Liver (tissue), 9 donors: ENCODE data around the gene CDH23. TPM values are rescaled to one million over a fixed set of nuclear protein-coding genes. Genes with fewer than 3 reads are reported as not detected.

ENCODE experiments used
- DNase-seq: peaks from one replicate; pipeline ENCODE4 v3.0.0-alpha.2; 2017; ENCODE audit warnings: low spot score
- H3K27ac ChIP-seq, 2 donors: one replicate each; pipeline ENCODE4 v1.7.0; 2013; ENCODE audit warnings: inconsistent platforms in 2 of 2, low read length in 2 of 2, control low read depth in 1 of 2, low read depth in 1 of 2, mild to moderate bottlenecking in 1 of 2
- H3K27me3 ChIP-seq, 4 donors: one replicate each; pipeline versions ENCODE4 v1.6.1 to v1.7.0; 2013; ENCODE audit warnings: low read length in 3 of 4, inconsistent platforms in 1 of 4, mild to moderate bottlenecking in 1 of 4, moderate library complexity in 1 of 4; ENCODE audit not compliant: control insufficient read depth in 4 of 4, insufficient read depth in 4 of 4
- H3K36me3 ChIP-seq, 4 donors: one replicate each; pipeline versions ENCODE4 v1.6.1 to v1.7.0; 2013; ENCODE audit warnings: low read length in 3 of 4, mild to moderate bottlenecking in 3 of 4, low read depth in 1 of 4, moderate library complexity in 1 of 4; ENCODE audit not compliant: control insufficient read depth in 4 of 4, insufficient read depth in 3 of 4
- H3K4me1 ChIP-seq, 4 donors: one replicate each; pipeline versions ENCODE4 v1.6.1 to v1.7.0; 2013; ENCODE audit warnings: low read length in 3 of 4, mild to moderate bottlenecking in 3 of 4, moderate library complexity in 1 of 4; ENCODE audit not compliant: control insufficient read depth in 4 of 4, insufficient read depth in 4 of 4
- H3K4me3 ChIP-seq, 3 donors: one replicate each; pipeline versions ENCODE4 v1.6.1 to v1.7.0; 2013; ENCODE audit warnings: low read length in 3 of 3, control low read depth in 1 of 3, low read depth in 1 of 3, mild to moderate bottlenecking in 1 of 3
- H3K9ac ChIP-seq, 2 donors: one replicate each; pipeline ENCODE4 v1.7.0; 2013; ENCODE audit warnings: low read length in 2 of 2, mild to moderate bottlenecking in 2 of 2, moderate library complexity in 2 of 2, control low read depth in 1 of 2, low read depth in 1 of 2
- H3K9me3 ChIP-seq, 4 donors: one replicate each; pipeline versions ENCODE4 v1.6.1 to v1.7.0; 2013; ENCODE audit warnings: low read length in 3 of 4; ENCODE audit not compliant: control insufficient read depth in 4 of 4
- EGR1 ChIP-seq, 2 donors: IDR thresholded peaks; 2 replicates each; pipeline ENCODE4 v1.6.1; 2016 to 2018; ENCODE audit warnings: antibody characterized with exemption in 2 of 2, low read depth in 2 of 2
- FOXA1 ChIP-seq: IDR thresholded peaks from 2 replicates; pipeline ENCODE4 v1.6.1; 2016; ENCODE audit warnings: antibody characterized with exemption
- FOXA2 ChIP-seq: IDR thresholded peaks from 2 replicates; pipeline ENCODE4 v1.6.1; 2016; ENCODE audit warnings: antibody characterized with exemption
- GABPA ChIP-seq, 2 donors: IDR thresholded peaks in 1 of 2; conservative IDR thresholded peaks in 1 of 2; 2 replicates each; pipeline ENCODE4 v1.6.1; 2016; ENCODE audit warnings: antibody characterized with exemption in 2 of 2, mild to moderate bottlenecking in 1 of 2, moderate library complexity in 1 of 2
- HNF4A ChIP-seq, 2 donors: conservative IDR thresholded peaks; 2 replicates each; pipeline ENCODE4 v1.6.1; 2016; ENCODE audit warnings: antibody characterized with exemption in 2 of 2, mild to moderate bottlenecking in 2 of 2
- HNF4G ChIP-seq: IDR thresholded peaks from 2 replicates; pipeline ENCODE4 v1.6.1; 2016; ENCODE audit warnings: antibody characterized with exemption
- JUND ChIP-seq, 2 donors: IDR thresholded peaks; 2 replicates each; pipeline ENCODE4 v1.6.1; 2016; ENCODE audit warnings: antibody characterized with exemption in 2 of 2
- NR2F2 ChIP-seq: IDR thresholded peaks from 2 replicates; pipeline ENCODE4 v1.6.1; 2016; ENCODE audit warnings: antibody characterized with exemption
- RAD21 ChIP-seq, 2 donors: IDR thresholded peaks; 2 replicates each; pipeline ENCODE4 v1.6.1; 2016; ENCODE audit warnings: antibody characterized with exemption in 2 of 2, mild to moderate bottlenecking in 2 of 2
- RXRA ChIP-seq, 2 donors: IDR thresholded peaks; 2 replicates each; pipeline ENCODE4 v1.6.1; 2017 to 2018; ENCODE audit warnings: antibody characterized with exemption in 2 of 2, mild to moderate bottlenecking in 1 of 2
- SP1 ChIP-seq: IDR thresholded peaks from 2 replicates; pipeline ENCODE4 v1.6.1; 2018; ENCODE audit warnings: antibody characterized with exemption, mild to moderate bottlenecking
- TAF1 ChIP-seq: conservative IDR thresholded peaks from 2 replicates; pipeline ENCODE4 v1.6.1; 2016; ENCODE audit warnings: antibody characterized with exemption, mild to moderate bottlenecking
- YY1 ChIP-seq: IDR thresholded peaks from 2 replicates; pipeline ENCODE4 v1.6.1; 2016; ENCODE audit warnings: antibody characterized with exemption, mild to moderate bottlenecking
- WGBS: extraction: QIAGEN DNeasy Blood & Tissue Kit; methylation state at CpG from one replicate; pipeline ENCODE4 v1.1.7; 2013; 5-methylcytosine and 5-hydroxymethylcytosine counted together
- polyA plus RNA-seq, 2 donors: library from polyadenylated mRNA; stranded (reverse) in 1 of 2; unstranded in 1 of 2; fragments of 200-250 nt in 1 of 2; fragments of >200 nt in 1 of 2; fragmentation: Nextera tagmentation in 1 of 2; extraction: Ambion mirVana in 1 of 2; gene quantifications; one replicate each; pipeline versions ENCODE4 v1.2.1 to v1.2.3, GENCODE V29; 2013 to 2015
- total RNA-seq, 2 donors: library from RNA; depleted of rRNA; stranded (reverse); fragments of >200 nt; gene quantifications; one replicate each; pipeline ENCODE4 v1.2.3, GENCODE V29; 2014
- TF ChIP-seq, protein P1 (sequence below): IDR thresholded peaks from 2 replicates; pipeline ENCODE4 v1.6.1; 2016; ENCODE audit warnings: antibody characterized with exemption
- TF ChIP-seq, protein P2 (sequence below): fragments of 150-350 bp; IDR thresholded peaks from 2 replicates; pipeline ENCODE4 v1.5.1; 2017; ENCODE audit warnings: improper control_type of control experiment, low read depth, low read length; ENCODE audit not compliant: missing input control
- TF ChIP-seq, protein P3 (sequence below): IDR thresholded peaks from 2 replicates; pipeline ENCODE4 v1.6.1; 2016; ENCODE audit warnings: antibody characterized with exemption
- TF ChIP-seq, protein P4 (sequence below): IDR thresholded peaks from 2 replicates; pipeline ENCODE4 v1.6.1; 2016; ENCODE audit warnings: antibody characterized with exemption, mild to moderate bottlenecking
- TF ChIP-seq, protein P5 (sequence below): IDR thresholded peaks from 2 replicates; pipeline ENCODE4 v1.6.1; 2016; ENCODE audit warnings: antibody characterized with exemption
- donor health status: healthy.
- donor health status: healthy.
- donor health status: healthy.
- donor health status: healthy.
- donor health status: healthy.

The CDH23 gene
- total and polyA plus RNA-seq, 4 donors = 1.5 to 4.7 (median 3.4) TPM

DNA sequence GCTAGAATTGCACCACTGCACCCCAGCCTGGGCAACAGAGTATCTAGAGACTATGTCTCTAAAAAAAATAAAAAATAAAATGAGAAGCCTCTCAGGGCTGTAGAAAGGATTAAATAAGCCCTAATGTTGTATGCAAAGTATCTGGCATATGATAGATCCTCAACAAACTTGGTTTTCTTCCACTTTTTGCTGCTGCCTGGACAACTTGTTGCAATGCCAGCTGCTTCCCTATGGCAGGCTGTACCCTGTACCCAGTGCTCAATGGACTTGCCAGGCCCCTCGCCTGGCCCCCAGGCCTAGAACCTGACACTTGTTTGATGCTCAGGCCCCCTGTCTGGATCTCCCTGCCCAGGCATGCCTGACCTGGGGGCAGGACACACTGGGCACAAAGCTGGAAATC is 28.5 kb upstream of the CDH23 start:
- Histone ChIP-seq H3K4me1 (no peaks in the 10 kb centered on the region), H3K36me3 (peaks cover 0 to under 1% (median 0%) of the 10 kb centered on the region in 4 donors), H3K27me3 (no peaks in the 10 kb centered on the region), H3K9ac (no peak overlapping the region), H3K4me3 (no peak overlapping the region), H3K27ac (no peak overlapping the region), H3K9me3 (no peaks in the 10 kb centered on the region)
- DNase-seq = no peak
- 98% methylated on average over 1 of the region's 1 CpG for WGBS
- TF ChIP-seq NR2F2 (no peak), TAF1 (no peak), JUND (IDR thresholded peaks at IDR 0.05) (no peak), HNF4A (conservative IDR thresholded peaks at IDR 0.05) (no peak), RAD21 (IDR thresholded peaks at IDR 0.05) (no peak), FOXA2 (no peak), HNF4G (no peak), EGR1 (IDR thresholded peaks at IDR 0.05; ENCODE audit: low read depth in 2 of 2) (no peak), YY1 (no peak)
- TF ChIP-seq, protein P1, sequence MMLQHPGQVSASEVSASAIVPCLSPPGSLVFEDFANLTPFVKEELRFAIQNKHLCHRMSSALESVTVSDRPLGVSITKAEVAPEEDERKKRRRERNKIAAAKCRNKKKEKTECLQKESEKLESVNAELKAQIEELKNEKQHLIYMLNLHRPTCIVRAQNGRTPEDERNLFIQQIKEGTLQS = no peak

DNA sequence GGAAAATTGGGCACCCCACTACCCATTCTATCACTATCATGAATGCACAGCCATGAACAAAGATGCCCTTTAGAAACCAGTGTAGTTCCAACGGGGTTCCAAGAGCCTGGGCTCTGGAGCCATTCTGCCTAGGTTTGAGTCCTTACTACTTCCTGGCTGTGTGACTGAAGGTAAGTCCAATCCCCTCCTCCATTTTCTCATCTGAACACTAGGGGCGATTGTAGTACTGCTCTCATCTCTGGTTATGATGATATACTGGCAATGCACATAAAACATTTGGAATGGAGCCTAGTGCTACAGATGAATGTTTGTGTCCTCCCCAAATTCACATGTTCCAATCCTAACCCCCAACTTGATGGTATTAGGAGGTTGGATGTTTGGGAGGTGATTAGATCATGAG is 28.1 kb upstream of the CDH23 start:
- Histone ChIP-seq H3K4me1 (no peaks in the 10 kb centered on the region), H3K36me3 (no peaks in the 10 kb centered on the region), H3K27me3 (no peaks in the 10 kb centered on the region), H3K27ac (no peak overlapping the region), H3K9ac (no peak overlapping the region), H3K4me3 (no peak overlapping the region), H3K9me3 (no peaks in the 10 kb centered on the region)
- TF ChIP-seq, protein P2, sequence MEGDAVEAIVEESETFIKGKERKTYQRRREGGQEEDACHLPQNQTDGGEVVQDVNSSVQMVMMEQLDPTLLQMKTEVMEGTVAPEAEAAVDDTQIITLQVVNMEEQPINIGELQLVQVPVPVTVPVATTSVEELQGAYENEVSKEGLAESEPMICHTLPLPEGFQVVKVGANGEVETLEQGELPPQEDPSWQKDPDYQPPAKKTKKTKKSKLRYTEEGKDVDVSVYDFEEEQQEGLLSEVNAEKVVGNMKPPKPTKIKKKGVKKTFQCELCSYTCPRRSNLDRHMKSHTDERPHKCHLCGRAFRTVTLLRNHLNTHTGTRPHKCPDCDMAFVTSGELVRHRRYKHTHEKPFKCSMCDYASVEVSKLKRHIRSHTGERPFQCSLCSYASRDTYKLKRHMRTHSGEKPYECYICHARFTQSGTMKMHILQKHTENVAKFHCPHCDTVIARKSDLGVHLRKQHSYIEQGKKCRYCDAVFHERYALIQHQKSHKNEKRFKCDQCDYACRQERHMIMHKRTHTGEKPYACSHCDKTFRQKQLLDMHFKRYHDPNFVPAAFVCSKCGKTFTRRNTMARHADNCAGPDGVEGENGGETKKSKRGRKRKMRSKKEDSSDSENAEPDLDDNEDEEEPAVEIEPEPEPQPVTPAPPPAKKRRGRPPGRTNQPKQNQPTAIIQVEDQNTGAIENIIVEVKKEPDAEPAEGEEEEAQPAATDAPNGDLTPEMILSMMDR = no peak
- TF ChIP-seq HNF4A (conservative IDR thresholded peaks at IDR 0.05) = no peak
- TF ChIP-seq RAD21 (IDR thresholded peaks at IDR 0.05) = no peak
- TF ChIP-seq FOXA1 = no peak
- TF ChIP-seq, protein P3, sequence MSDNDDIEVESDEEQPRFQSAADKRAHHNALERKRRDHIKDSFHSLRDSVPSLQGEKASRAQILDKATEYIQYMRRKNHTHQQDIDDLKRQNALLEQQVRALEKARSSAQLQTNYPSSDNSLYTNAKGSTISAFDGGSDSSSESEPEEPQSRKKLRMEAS = no peak
- no peak for TF ChIP-seq HNF4G
- no peak for TF ChIP-seq SP1
- no peak for TF ChIP-seq RXRA (IDR thresholded peaks at IDR 0.05)
- no peak for TF ChIP-seq NR2F2
- TF ChIP-seq, protein P4, sequence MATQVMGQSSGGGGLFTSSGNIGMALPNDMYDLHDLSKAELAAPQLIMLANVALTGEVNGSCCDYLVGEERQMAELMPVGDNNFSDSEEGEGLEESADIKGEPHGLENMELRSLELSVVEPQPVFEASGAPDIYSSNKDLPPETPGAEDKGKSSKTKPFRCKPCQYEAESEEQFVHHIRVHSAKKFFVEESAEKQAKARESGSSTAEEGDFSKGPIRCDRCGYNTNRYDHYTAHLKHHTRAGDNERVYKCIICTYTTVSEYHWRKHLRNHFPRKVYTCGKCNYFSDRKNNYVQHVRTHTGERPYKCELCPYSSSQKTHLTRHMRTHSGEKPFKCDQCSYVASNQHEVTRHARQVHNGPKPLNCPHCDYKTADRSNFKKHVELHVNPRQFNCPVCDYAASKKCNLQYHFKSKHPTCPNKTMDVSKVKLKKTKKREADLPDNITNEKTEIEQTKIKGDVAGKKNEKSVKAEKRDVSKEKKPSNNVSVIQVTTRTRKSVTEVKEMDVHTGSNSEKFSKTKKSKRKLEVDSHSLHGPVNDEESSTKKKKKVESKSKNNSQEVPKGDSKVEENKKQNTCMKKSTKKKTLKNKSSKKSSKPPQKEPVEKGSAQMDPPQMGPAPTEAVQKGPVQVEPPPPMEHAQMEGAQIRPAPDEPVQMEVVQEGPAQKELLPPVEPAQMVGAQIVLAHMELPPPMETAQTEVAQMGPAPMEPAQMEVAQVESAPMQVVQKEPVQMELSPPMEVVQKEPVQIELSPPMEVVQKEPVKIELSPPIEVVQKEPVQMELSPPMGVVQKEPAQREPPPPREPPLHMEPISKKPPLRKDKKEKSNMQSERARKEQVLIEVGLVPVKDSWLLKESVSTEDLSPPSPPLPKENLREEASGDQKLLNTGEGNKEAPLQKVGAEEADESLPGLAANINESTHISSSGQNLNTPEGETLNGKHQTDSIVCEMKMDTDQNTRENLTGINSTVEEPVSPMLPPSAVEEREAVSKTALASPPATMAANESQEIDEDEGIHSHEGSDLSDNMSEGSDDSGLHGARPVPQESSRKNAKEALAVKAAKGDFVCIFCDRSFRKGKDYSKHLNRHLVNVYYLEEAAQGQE = no peak
- no peak for TF ChIP-seq TAF1
- no peak for TF ChIP-seq YY1
- TF ChIP-seq, protein P1 = no peak
- TF ChIP-seq, protein P5, sequence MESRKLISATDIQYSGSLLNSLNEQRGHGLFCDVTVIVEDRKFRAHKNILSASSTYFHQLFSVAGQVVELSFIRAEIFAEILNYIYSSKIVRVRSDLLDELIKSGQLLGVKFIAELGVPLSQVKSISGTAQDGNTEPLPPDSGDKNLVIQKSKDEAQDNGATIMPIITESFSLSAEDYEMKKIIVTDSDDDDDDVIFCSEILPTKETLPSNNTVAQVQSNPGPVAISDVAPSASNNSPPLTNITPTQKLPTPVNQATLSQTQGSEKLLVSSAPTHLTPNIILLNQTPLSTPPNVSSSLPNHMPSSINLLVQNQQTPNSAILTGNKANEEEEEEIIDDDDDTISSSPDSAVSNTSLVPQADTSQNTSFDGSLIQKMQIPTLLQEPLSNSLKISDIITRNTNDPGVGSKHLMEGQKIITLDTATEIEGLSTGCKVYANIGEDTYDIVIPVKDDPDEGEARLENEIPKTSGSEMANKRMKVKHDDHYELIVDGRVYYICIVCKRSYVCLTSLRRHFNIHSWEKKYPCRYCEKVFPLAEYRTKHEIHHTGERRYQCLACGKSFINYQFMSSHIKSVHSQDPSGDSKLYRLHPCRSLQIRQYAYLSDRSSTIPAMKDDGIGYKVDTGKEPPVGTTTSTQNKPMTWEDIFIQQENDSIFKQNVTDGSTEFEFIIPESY = no peak
- TF ChIP-seq EGR1 (IDR thresholded peaks at IDR 0.05; ENCODE audit: low read depth in 2 of 2) = no peak
- no peak for TF ChIP-seq GABPA (IDR thresholded peaks at IDR 0.05 in 1 of 2, conservative IDR thresholded peaks at IDR 0.05 in 1 of 2)
- TF ChIP-seq JUND (IDR thresholded peaks at IDR 0.05) = no peak
- no peak for TF ChIP-seq FOXA2
- no peak for DNase-seq
- WGBS = 75% methylated on average over 2 of the region's 2 CpGs
